ENCODE measurements around the gene STRN3.

Gene STRN3

DNA sequence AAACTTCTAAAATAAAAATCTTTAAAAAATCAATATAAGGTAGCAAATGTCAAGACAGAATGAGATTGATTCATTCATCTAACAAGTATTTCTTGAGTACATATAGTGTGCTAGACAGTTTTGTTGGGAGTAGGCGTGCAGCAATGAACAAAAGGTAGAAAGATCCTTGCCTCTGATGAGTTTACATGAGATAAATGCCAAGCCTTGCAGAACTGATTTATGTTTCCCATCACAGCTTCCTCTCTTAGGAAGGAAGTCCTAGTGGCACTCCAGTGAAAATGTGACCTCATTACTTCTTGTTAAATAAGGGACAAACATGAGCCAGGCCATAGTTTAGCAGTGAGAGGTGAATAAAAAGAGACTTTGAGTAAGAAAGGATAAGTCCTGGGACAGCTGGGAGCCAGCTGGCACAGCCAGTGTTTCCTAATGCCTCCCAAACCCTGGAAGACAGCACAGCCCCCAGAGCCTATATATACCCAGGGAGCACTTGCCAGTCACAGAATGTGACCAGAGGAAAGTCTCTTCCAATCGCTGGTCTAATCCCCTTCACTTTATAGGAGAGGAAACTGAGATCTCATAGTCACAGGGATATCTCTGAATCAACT is 156.5 kb downstream of the STRN3 start:
- DNase-seq (ENCODE audit: low spot score): no peak

GRCh38 chr14:30868736-30869135 is 157.4 kb downstream of the STRN3 start:
- DNase-seq (ENCODE audit: low spot score): no peak

- DNase-seq (ENCODE audit: low spot score): no peak
Measured at GRCh38 chr14:30864934-30865333, 161.2 kb downstream of the STRN3 start.

GRCh38 chr14:30861200-30861599 is 165.0 kb downstream of the STRN3 start:
- DNase-seq (ENCODE audit: low spot score): no peak

GRCh38 chr14:30855345-30856037 is 170.7 kb downstream of the STRN3 start:
- DNase-seq (ENCODE audit: low spot score): no peak

GRCh38 chr14:30854492-30854891 is 171.7 kb downstream of the STRN3 start:
- DNase-seq (ENCODE audit: low spot score): no peak

GRCh38 chr14:30853946-30854345 is 172.2 kb downstream of the STRN3 start:
- no peak for DNase-seq (ENCODE audit: low spot score)

DNA sequence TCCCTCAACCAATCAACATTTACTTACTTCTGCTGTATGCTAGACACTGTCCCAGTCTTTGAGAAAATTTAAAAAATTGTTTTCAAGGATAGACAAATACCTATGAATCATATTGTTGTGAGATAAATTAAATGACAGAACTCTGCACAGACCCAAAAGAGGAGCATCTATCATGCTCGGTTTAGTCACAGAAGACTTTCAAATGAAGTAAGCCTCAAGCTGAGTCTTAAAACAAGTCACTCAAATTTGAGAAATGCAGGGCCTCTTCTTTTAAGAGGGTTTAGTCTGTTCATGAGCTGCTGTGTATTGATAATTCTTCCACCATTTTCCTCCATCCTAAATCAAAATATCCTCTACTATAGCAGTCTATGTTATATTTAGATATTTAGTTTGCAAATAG is 176.2 kb downstream of the STRN3 start:
- no peak for DNase-seq (ENCODE audit: low spot score)

GRCh38 chr14:30849354-30849753 is 176.8 kb downstream of the STRN3 start:
- DNase-seq (ENCODE audit: low spot score): no peak

GRCh38 chr14:30848449-30849240 is 177.5 kb downstream of the STRN3 start:
- no peak for DNase-seq (ENCODE audit: low spot score)

Data from GM03348 (cell line).